HG03558 (cell line): ENCODE results near the gene KCNJ5.

ENCODE experiments used
- ATAC-seq: cut with Tn5 transposase; IDR thresholded peaks from one replicate; pipeline ENCODE4 v1.9.1; 2021; ENCODE audit warnings: moderate number of reproducible peaks; ENCODE audit not compliant: unreplicated experiment; ENCODE audit errors: extremely low read depth

KCNJ5 gene

GRCh38 chr11:128946648-128947047 lies 55.5 kb downstream of the KCNJ5 start:
- no peak for ATAC-seq

- ATAC-seq = no peak
Measured at GRCh38 chr11:128947773-128948172, 56.6 kb downstream of the KCNJ5 start.

GRCh38 chr11:128948583-128948982 lies 57.4 kb downstream of the KCNJ5 start:
- ATAC-seq = no peak

DNA sequence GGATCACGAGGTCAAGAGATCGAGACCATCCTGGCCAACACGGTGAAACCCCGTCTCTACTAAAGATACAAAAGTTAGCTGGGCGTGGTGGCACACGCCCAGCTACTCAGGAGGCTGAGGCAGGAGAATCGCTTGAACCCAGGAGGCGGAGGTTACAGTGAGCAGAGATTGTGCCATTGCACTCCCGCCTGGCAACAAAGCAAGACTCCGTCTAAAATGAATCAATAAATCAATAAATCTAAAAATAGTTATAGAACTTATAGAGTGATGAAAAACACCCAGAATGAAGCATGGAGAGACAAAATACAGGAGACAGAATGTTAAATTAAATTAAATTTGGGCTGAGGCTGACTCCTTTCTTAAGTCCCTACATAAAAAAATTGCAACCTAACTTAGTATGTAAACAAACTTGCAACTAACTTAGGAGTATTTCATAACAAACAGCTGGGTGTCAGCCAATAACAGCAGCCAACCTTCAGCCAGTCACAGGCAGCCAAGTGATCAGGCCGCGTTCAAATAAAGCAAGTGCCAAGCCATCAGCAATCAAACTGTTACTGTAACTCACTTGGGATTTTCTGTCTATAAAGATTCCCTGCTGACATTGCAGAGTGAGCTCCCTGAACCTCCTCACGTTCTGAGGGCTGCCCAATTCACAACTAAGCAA lies 58.8 kb downstream of the KCNJ5 start:
- no peak for ATAC-seq

GRCh38 chr11:128953151-128953550 lies 62.0 kb downstream of the KCNJ5 start:
- ATAC-seq = no peak

DNA sequence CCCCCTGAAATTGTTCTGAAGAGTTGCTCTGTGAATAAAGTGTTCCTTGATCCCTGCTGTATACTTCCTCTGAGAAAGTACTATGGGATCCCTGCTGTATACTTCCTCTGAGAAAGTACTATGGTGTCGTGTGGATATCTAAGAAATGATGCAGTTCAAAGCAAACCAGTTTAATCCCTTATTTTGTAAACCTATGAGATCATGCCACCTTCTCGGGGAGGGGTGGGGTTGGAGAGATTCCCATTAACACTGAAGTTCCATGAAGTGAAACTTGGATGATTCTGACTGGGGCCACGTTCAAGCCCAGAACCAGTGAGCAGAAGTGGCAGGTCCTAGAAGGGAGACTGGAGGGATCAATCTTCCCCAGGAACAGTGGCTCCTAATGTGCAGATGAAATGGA lies 64.5 kb downstream of the KCNJ5 start:
- no peak for ATAC-seq

- ATAC-seq = no peak
Measured at GRCh38 chr11:128956401-128957201, 65.4 kb downstream of the KCNJ5 start.

GRCh38 chr11:128957202-128957482 lies 66.0 kb downstream of the KCNJ5 start:
- ATAC-seq = no peak

GRCh38 chr11:128961645-128962044 lies 70.5 kb downstream of the KCNJ5 start:
- ATAC-seq = no peak

DNA sequence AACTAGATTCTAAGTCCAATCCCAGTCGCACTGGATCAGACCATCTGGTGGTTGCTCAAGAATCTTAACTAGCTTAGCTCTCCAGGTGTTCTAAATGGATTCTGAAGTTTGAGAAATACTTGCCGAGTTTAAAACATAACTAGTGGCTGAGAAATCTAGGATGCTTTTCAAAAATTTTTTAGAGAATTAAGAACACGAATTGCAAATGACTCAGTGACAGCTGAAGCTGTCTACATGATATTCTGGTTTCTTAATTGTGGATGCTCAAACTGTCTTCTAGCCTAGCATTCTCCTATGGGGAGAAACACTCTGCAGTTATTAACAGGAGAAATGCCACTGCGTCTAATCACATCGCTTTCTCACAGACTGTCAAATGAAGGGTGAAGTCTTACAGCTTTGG lies 71.7 kb downstream of the KCNJ5 start:
- ATAC-seq = no peak

DNA sequence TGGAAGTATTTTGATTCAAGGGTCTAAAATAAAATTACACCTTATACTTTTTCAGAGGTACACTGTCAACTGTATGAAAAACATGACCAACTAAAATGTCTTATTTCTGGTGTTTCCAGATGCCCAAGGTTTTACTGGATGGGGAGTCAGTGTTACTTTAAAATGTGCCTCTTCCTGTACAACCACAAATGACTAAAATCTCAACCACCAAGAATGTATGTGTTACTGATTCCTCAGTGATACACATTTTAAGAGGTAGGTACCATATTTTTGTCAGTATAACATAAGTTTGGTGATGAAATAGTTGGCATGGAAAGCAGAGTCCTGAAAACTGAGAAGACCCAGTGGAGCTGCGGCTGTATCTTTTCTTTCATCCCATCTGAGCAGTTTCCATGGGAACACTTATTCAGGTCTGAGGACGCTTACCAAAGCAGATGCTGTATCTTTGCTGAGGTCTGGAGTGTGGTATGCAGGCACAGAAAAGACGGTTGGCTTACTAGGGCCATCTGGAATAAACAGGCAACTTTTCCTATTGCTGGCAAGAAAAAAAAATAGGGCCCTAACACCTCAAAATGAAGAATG lies 72.7 kb downstream of the KCNJ5 start:
- ATAC-seq = no peak

DNA sequence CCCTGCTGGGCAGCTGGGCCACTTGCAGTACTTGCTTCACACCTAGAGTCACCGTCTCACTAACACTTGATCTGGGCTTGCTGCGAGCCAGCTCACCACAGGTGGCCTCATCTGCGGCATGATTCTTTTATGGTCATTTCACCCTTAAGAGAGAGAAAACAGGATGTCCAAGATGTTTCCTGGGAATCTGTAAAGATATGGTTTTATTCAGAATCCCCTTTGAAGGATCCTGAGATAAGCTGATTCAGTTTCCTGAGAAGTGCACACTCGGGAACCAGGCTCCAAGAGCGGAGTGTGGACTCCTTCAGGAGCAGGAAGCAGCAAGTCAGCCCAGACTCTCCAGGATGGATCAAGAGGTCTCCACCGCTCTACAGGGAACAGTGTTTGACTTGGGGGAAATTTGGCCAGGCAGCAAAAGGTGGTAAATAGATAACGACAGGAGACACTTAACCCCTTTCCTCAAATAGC lies 73.3 kb downstream of the KCNJ5 start:
- no peak for ATAC-seq

- peak; percentile 99 for ATAC-seq
Measured at GRCh38 chr11:128965485-128965884, 74.3 kb downstream of the KCNJ5 start.

GRCh38 chr11:128967578-128967977 lies 76.4 kb downstream of the KCNJ5 start:
- no peak for ATAC-seq

DNA sequence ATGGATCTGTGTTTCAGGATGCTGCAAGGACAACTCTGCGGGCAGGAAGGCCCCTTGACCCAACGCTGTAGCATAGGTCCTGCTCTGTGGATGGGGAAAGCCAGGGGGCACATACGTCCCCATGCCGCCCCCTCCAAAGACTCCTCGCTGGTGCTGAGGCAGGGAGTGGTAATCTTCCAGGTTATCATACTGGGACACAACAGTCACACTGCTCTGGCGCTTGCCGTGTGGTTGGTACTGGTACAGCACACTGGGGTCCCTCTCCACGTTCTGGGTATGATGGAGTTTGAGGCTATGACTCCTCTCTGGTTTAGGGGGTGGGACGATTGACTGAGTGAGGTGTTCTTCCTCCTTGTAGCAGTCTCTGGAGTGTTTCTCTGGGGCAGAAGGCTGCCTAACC lies 77.8 kb downstream of the KCNJ5 start:
- ATAC-seq = no peak
